GM12878 (cell line): Measurements from ENCODE around the gene DSE. TPM values are rescaled to one million over a fixed set of nuclear protein-coding genes. Genes with fewer than 3 reads are reported as not detected.

ENCODE experiments used
- ATF2 ChIP-seq: IDR thresholded peaks from 2 replicates; pipeline ENCODE4 v1.6.1; 2012; ENCODE audit warnings: low read length, inconsistent platforms
- BCL11A ChIP-seq: IDR thresholded peaks from 2 replicates; pipeline ENCODE4 v1.6.1; 2011; ENCODE audit warnings: low read depth, low read length
- BMI1 ChIP-seq: fragments of 450-650 bp; IDR thresholded peaks from 2 replicates; pipeline ENCODE4 v1.6.1; 2016; ENCODE audit warnings: mild to moderate bottlenecking, moderate library complexity, borderline replicate concordance
- EED ChIP-seq: sonication (generic); IDR thresholded peaks from 2 replicates; pipeline ENCODE4 v1.6.1; 2016; ENCODE audit warnings: antibody characterized with exemption, low read depth
- EP300 ChIP-seq, 2 experiments: fragments of 150-350 bp in 1 of 2; IDR thresholded peaks; 2 replicates each; pipeline ENCODE4 v1.6.1; 2011 to 2012; ENCODE audit warnings: low read depth in 2 of 2, low read length in 2 of 2, borderline replicate concordance in 1 of 2, improper control_type of control experiment in 1 of 2, inconsistent platforms in 1 of 2; ENCODE audit not compliant: control insufficient read depth in 1 of 2
- FOS ChIP-seq: IDR thresholded peaks from 3 replicates; pipeline ENCODE4 v1.6.1; 2011; ENCODE audit warnings: borderline replicate concordance; ENCODE audit not compliant: insufficient read length; ENCODE audit errors: extremely low read depth
- IKZF2 ChIP-seq, 2 experiments: fragments of 450-650 bp; IDR thresholded peaks; 2 replicates each; pipeline ENCODE4 v1.6.1; 2017; ENCODE audit warnings: mild to moderate bottlenecking in 2 of 2, moderate library complexity in 2 of 2
- MEF2A ChIP-seq: IDR thresholded peaks from 2 replicates; pipeline ENCODE4 v1.6.1; 2011; ENCODE audit warnings: low read depth, mild to moderate bottlenecking, low read length, moderate library complexity; ENCODE audit not compliant: insufficient read depth
- NBN ChIP-seq: fragments of 450-650 bp; IDR thresholded peaks from 2 replicates; pipeline ENCODE4 v1.6.1; 2016
- NR2F1 ChIP-seq: fragments of 450-650 bp; conservative IDR thresholded peaks from 2 replicates; pipeline ENCODE4 v1.6.1; 2017; ENCODE audit warnings: mild to moderate bottlenecking
- POLR2AphosphoS5 ChIP-seq: IDR thresholded peaks from 2 replicates; pipeline ENCODE4 v1.6.1; 2011; ENCODE audit warnings: mild to moderate bottlenecking, low read length, inconsistent platforms
- POU2F2 ChIP-seq: IDR thresholded peaks from 3 replicates; pipeline ENCODE4 v1.6.1; 2011; ENCODE audit warnings: low read depth, mild to moderate bottlenecking, low read length, borderline replicate concordance
- SPI1 ChIP-seq: IDR thresholded peaks from 2 replicates; pipeline ENCODE4 v1.6.1; 2011; ENCODE audit warnings: low read depth, mild to moderate bottlenecking, low read length, moderate library complexity, borderline replicate concordance; ENCODE audit not compliant: insufficient read depth
- TCF3 ChIP-seq: IDR thresholded peaks from 2 replicates; pipeline ENCODE4 v1.6.1; 2012; ENCODE audit warnings: low read depth, mild to moderate bottlenecking, low read length, borderline replicate concordance; ENCODE audit not compliant: insufficient read depth
- ZNF24 ChIP-seq: fragments of 450-650 bp; IDR thresholded peaks from 2 replicates; pipeline ENCODE4 v1.6.1; 2017; ENCODE audit warnings: antibody characterized with exemption, mild to moderate bottlenecking
- ZNF384 ChIP-seq: IDR thresholded peaks from 2 replicates; pipeline ENCODE4 v1.6.1; 2012; ENCODE audit warnings: low read depth, mild to moderate bottlenecking, low read length, improper control_type of control experiment, borderline replicate concordance
- polyA plus RNA-seq, 11 experiments: library from polyadenylated mRNA; depleted of rRNA in 4 of 11; unstranded in 6 of 11; stranded (reverse) in 5 of 11; fragments of >200 nt; fragmentation: Nextera tagmentation in 4 of 11; fragmentation: Illumina TruSeq in 1 of 11; extraction: Ambion mirVana in 4 of 11; extraction: Trizol in 1 of 11; gene quantifications; 1 replicate in 1 of 11; 2 replicates in 10 of 11; pipeline versions ENCODE4 v1.2.1 to v1.2.3, GENCODE V29; 2011 to 2016; ENCODE audit warnings: inconsistent platforms in 2 of 11, missing spikeins in 2 of 11, low read depth in 1 of 11
- total RNA-seq, 4 experiments: library from RNA; depleted of rRNA in 3 of 4; stranded (reverse); fragments of >200 nt in 3 of 4; fragmentation: Illumina TruSeq in 1 of 4; extraction: Trizol in 1 of 4; gene quantifications; 2 replicates each; pipeline versions ENCODE4 v1.2.1 to v1.2.3, GENCODE V29; 2013 to 2021
- TF ChIP-seq, protein P1 (sequence below): fragments of 450-650 bp; IDR thresholded peaks from 2 replicates; pipeline ENCODE4 v1.6.1; 2016; ENCODE audit warnings: mild to moderate bottlenecking
- TF ChIP-seq, protein P2 (sequence below): fragments of 450-650 bp; IDR thresholded peaks from 2 replicates; pipeline ENCODE4 v1.6.1; 2018; ENCODE audit warnings: mild to moderate bottlenecking, low read depth, moderate library complexity; ENCODE audit not compliant: partially characterized antibody
- TF ChIP-seq, protein P3 (sequence below): IDR thresholded peaks from 2 replicates; pipeline ENCODE4 v1.6.1; 2011; ENCODE audit warnings: low read depth, mild to moderate bottlenecking, low read length, moderate library complexity, borderline replicate concordance; ENCODE audit errors: extremely low read depth
- TF ChIP-seq, protein P4 (sequence below): fragments of 450-650 bp; IDR thresholded peaks from 2 replicates; pipeline ENCODE4 v1.6.1; 2017; ENCODE audit warnings: low read depth, mild to moderate bottlenecking, moderate library complexity

Gene DSE
- total and polyA plus RNA-seq, 10 of the 15 experiments (the other 5 are each of a cell fraction or from before 2014, with no cell fraction given), result 12.6 to 76.4 (median 43.0) TPM

DNA sequence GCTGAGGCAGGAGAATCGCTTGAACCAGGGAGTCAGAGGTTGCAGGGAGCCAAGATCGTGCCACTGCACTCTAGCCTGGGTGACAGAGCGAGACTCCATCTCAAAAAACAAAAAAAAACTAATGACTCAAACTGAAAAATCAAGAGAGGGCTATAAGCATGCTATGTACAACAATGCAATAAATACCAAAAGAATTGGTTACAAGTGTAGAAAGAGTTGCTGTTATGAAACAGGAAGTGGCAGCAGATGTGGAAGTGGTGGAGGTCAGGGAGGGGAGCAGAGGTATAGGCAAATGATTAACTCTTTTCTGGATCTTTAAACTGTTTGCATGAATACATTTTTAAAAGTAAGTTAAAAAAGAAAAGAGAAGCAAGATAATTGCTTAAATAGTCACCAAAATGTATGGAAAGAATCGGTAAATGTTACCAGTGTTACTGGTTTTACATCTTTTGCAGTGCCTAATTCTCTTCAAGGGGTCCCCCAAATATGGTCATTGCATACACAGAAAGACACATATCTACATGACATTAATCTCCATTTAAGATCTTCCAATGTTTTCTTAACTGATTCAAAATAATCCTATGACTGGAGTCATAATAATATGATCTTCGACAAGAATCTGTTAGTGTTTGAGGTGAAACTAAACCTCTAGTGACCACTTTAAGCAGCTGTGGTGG is 105.4 kb downstream of the DSE start (continued):
- TF ChIP-seq, protein P1, sequence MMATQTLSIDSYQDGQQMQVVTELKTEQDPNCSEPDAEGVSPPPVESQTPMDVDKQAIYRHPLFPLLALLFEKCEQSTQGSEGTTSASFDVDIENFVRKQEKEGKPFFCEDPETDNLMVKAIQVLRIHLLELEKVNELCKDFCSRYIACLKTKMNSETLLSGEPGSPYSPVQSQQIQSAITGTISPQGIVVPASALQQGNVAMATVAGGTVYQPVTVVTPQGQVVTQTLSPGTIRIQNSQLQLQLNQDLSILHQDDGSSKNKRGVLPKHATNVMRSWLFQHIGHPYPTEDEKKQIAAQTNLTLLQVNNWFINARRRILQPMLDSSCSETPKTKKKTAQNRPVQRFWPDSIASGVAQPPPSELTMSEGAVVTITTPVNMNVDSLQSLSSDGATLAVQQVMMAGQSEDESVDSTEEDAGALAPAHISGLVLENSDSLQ, result 0 out of 2 replicates have a peak, but pooled peaks have one; percentile 17
- TF ChIP-seq ZNF24 (no peak), NBN (peak; percentile 83; the same call in 1 of the 2 replicates), ATF2 (peak; percentile 69; the same call in 1 of the 2 replicates), EED (0 out of 2 replicates have a peak, but pooled peaks have one; percentile 39), EP300 (IDR thresholded peaks at IDR 0.05; ENCODE audit: borderline replicate concordance in 1 of 2, control insufficient read depth in 1 of 2, low read depth in 2 of 2, low read length in 2 of 2) (0 out of 4 replicates have a peak, but pooled peaks of 1 of the 2 experiments have one; percentile 17), SPI1 (peak; percentile 90), ZNF384 (0 out of 2 replicates have a peak, but pooled peaks have one; percentile 36), MEF2A (peak; percentile 71), FOS (no peak), IKZF2 (IDR thresholded peaks at IDR 0.05) (peak; percentile 63 to 79; a peak in 2 of 4 replicates), BMI1 (peak; percentile 71; the same call in 1 of the 2 replicates), TCF3 (no peak), POLR2AphosphoS5 (no peak), BCL11A (peak; percentile 39; the same call in 1 of the 2 replicates), POU2F2 (peak; percentile 48; the same call in 1 of the 3 replicates), NR2F1 (peak; percentile 77)
- TF ChIP-seq, protein P2, sequence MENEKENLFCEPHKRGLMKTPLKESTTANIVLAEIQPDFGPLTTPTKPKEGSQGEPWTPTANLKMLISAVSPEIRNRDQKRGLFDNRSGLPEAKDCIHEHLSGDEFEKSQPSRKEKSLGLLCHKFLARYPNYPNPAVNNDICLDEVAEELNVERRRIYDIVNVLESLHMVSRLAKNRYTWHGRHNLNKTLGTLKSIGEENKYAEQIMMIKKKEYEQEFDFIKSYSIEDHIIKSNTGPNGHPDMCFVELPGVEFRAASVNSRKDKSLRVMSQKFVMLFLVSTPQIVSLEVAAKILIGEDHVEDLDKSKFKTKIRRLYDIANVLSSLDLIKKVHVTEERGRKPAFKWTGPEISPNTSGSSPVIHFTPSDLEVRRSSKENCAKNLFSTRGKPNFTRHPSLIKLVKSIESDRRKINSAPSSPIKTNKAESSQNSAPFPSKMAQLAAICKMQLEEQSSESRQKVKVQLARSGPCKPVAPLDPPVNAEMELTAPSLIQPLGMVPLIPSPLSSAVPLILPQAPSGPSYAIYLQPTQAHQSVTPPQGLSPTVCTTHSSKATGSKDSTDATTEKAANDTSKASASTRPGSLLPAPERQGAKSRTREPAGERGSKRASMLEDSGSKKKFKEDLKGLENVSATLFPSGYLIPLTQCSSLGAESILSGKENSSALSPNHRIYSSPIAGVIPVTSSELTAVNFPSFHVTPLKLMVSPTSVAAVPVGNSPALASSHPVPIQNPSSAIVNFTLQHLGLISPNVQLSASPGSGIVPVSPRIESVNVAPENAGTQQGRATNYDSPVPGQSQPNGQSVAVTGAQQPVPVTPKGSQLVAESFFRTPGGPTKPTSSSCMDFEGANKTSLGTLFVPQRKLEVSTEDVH, result no peak
- TF ChIP-seq, protein P3, sequence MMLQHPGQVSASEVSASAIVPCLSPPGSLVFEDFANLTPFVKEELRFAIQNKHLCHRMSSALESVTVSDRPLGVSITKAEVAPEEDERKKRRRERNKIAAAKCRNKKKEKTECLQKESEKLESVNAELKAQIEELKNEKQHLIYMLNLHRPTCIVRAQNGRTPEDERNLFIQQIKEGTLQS, result no peak
- TF ChIP-seq, protein P4, sequence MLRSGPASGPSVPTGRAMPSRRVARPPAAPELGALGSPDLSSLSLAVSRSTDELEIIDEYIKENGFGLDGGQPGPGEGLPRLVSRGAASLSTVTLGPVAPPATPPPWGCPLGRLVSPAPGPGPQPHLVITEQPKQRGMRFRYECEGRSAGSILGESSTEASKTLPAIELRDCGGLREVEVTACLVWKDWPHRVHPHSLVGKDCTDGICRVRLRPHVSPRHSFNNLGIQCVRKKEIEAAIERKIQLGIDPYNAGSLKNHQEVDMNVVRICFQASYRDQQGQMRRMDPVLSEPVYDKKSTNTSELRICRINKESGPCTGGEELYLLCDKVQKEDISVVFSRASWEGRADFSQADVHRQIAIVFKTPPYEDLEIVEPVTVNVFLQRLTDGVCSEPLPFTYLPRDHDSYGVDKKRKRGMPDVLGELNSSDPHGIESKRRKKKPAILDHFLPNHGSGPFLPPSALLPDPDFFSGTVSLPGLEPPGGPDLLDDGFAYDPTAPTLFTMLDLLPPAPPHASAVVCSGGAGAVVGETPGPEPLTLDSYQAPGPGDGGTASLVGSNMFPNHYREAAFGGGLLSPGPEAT, result peak; percentile 63; the same call in 1 of the 2 replicates
- TF ChIP-seq, all 136 proteins: peak for 39
